ENCODE measurements around the gene PTPRM.
A peak's percentile ranks its signal among the peaks of the same experiment; 100 is the strongest.

PTPRM gene

GRCh38 chr18:8133888-8134287, 566.8 kb downstream of the PTPRM start:
- DNase-seq: no peak

- DNase-seq: no peak
Measured at GRCh38 chr18:8139127-8139527, 572.0 kb downstream of the PTPRM start.

- DNase-seq: no peak
Measured at GRCh38 chr18:8139891-8140406, 572.8 kb downstream of the PTPRM start.

GRCh38 chr18:8140841-8141501, 573.9 kb downstream of the PTPRM start:
- DNase-seq: no peak

DNA sequence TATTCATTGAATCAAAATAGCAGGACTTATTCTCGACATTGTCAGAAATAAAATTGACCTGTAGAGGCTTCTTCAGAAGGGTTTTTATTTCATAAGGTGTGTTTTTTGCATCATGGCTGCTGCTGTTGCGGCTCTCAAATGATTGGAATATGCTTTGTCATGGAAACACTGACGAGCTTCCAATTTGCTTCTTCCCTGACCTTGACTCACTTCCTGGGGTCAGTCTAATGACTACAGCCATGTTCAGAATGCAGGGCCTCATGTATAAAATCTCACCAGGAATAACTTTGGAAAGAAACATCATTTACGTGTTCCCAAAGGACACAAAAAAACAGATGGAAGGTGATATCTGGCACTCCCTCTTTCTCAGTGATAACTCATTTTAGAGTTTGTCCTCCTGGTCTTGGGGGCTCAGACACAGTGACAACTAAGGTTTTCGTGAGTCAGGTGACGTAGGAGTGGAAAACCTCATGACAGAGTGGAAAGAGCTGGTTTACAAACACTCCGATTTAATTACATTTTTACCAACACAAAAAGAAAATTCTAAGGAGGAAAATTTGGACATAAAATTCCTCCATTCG, 575.1 kb downstream of the PTPRM start:
- DNase-seq: no peak

DNA sequence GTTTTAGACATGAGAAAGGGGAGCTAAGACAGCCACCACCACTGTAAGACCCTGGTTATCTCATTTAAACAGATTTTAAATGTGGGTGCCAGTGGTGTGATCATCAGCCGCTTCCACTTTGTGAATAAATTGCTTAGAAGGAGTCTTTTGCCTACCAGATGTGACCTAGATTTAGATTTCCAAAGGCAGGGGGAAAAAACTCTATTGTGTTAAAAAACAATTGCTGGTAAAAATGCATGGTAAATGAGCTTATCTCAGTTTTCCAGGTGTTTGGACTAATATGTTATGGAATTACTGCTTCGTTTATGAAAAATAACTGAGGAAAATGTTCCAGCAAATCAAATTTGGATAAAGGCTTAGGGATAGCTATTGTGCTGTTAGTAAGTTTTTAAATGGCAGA, 575.8 kb downstream of the PTPRM start:
- no peak for DNase-seq

DNA sequence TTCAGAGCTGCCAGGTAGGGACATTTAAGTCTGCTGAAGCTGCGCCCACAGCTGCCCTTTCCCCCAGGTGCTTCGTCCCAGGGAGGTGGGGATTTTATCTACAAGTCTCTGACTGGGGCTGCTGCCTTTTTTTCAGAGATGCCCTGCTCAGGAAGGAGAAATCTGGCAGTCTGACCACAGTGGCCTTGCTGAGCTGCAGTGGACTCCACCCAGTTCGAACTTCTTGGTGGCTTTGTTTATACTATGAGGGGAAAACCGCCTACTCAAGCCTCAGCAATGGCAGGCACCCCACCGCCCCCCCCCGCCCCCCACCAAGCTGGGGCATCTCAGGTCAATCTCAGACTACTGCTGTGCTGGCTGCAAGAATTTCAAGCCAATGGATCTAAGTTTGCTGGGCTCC, 584.1 kb downstream of the PTPRM start:
- DNase-seq: no peak

GRCh38 chr18:8153887-8154583, 586.9 kb downstream of the PTPRM start:
- DNase-seq: no peak

GRCh38 chr18:8162802-8163201, 595.7 kb downstream of the PTPRM start:
- peak; percentile 73 for DNase-seq

DNA sequence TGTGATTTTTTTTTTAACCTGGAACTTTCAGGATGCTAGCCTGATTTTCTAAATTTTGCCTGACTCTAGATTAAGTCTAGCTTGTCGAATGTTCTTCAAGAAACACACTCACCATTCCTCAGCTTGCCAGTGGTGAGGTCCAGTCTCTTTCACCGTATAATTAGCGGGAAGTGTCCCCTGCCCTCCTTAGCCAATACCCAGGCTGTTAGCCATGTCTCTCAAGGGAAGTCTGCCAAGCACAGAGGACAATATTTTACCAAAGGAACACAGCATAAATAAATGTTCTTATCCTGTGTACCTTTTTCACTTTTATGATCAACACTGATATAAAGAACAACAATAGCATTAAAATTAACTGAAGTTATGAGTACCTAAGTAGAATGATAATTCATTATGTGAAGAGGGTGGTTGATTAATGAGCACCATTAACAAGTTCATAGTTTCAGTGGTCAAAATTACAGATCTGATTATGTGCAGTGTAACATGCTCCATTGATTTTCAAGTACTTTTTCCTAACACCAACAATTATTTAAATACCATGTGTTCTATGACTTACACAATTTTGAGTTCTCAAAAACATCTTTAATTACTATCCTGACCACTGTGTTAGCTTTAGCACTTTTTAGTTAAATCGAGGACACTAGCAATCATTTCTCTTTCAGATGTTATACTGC, 596.3 kb downstream of the PTPRM start:
- peak; percentile 49 for DNase-seq

DNA sequence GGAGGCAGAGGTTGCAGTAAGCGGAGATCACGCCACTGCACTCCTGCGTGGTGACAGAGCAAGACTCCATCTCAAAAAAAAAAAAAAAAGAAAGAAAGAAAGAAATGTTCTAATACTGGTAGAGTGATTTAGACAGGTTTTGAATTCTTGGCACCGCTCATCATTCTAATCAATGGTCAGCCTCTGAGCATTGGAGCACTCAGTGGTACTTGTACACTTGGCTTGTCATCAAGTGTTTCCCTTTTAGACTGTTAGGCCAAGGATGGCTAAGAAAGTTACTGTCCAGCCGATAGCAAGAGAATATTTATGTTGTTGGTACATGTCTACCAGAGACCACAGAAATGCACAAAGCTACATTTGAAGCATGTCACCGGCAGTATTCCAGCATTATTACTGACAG, 598.0 kb downstream of the PTPRM start:
- no peak for DNase-seq

DNA sequence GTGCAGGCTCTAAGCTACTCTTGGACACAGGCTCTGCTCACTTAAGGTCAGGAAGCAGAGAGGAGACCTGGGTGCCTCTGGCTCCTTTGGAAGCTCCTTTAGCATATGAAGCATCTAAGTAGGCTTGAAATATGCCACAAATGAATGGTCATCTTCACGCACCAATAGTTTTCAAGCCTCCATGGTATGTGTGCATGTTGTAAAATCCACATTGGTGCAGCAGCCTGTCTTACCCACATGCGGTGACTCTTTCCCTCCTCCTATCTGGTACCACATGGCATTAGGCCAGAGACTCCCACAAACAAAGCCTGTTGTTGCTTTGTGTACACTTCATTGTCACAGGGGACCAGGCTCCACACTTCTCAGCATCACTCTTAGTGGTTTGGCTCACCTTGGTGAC, 599.9 kb downstream of the PTPRM start:
- DNase-seq: no peak

DNA sequence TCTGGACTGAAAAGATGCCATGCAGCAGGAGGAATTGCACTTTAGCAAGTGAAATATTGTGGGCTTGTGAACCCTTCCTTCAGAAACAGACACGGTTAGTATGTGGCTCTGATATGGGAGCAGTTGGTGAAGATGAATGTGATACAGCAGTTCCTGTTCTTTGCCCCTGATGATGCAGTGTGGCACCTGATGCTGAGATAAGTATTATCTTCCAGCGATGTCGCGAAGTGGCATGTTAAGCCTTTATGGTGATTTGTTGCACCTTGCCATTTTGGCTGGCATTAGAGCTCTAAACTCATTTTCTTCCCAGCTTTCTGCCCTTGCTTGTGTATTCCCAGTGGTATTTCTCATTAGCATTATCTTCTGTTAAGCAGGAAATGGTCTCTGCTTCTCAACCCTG, 600.6 kb downstream of the PTPRM start:
- no peak for DNase-seq

DNA sequence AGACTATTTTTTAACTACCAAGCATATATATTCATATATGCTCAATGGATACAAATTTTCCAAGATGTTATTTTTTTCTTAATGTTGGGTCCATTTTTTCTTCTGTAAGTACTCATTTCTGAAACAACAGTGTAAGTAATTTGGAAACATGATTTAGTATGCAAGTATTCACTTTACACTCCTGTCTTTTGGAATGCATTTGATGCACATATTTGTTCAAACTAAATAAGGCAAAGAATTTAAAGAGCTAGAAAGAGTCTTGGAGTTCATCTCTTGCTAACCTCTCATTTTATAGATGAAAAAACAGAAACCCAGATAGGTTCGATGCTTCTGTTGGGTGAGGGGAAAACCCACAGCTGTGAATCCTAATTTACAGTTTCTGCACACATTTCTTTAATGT, 602.6 kb downstream of the PTPRM start:
- DNase-seq: no peak

GRCh38 chr18:8174771-8175170, 607.7 kb downstream of the PTPRM start:
- DNase-seq: no peak

- DNase-seq: no peak
Measured at GRCh38 chr18:8175501-8176061, 608.5 kb downstream of the PTPRM start.

DNA sequence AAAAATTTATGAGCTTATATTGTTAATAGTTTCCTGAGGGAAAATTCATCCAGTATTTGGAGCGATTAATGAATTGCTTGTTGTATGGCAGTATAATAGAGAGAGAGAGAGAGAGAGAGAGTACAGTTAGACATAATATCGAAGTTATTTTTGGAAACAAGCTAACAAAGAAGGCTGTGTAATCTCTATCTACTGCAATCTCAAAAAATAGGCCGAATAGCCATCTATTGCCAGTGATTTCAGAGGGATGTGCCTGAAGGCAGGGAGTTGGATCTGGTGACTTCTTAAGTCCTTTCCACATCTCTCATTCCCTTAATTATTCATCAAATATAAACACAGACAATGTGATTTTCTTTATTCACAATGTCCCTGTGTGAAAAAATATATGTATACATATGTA, 609.0 kb downstream of the PTPRM start:
- no peak for DNase-seq

- no peak for DNase-seq
Measured at GRCh38 chr18:8176554-8176953, 609.4 kb downstream of the PTPRM start.

DNA sequence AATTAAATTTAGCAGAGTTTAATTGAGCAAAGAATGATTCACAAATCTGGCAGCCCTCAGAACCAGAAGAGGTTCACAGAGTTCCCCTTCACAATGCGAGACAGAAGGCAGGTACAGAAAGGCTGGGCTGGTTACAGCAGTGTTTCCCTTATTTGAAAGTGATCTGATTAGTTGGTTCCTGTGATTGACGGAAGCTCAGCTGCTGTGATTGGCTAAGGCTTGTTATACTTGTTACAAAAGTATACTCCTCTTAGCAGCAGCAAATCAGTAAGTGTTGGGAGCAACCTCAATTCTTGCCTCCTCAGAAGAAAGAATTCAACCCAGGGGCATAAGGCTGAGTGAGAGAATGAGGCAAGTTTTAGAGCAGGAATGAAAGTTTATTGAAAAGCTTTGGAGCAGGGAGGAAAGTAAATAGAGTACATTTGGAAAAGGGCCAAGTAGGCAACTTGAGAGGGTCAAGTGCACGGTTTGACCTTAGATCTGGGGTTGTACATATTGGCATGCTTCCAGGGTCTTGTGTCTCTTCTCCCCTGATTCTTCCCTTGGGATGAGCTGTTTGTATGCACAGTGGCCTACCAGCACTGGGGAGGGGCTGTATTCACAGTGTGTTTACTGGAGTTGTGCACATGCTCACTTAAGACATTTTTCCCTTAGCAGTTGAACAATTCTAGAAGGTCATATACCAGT, 610.4 kb downstream of the PTPRM start:
- no peak for DNase-seq

DNA sequence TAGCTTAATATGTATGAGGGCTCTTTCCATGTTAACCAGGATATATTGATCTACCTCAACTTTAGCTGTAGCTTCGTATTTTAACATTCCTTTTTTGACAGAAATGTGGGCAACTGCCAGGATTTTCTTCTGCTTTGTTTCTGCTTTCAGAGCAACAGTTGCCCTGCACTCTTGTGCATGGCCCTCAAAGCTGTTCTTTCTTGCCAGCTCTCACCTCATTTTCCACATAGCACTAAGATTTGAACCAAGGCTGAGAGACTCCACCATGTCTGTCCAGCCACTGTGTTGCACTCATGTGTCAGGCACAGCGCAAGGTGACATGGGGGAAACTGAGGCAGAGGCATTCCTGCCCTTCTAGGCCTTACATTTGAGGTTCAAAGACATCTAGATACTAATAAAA, 619.3 kb downstream of the PTPRM start:
- DNase-seq: no peak

DNA sequence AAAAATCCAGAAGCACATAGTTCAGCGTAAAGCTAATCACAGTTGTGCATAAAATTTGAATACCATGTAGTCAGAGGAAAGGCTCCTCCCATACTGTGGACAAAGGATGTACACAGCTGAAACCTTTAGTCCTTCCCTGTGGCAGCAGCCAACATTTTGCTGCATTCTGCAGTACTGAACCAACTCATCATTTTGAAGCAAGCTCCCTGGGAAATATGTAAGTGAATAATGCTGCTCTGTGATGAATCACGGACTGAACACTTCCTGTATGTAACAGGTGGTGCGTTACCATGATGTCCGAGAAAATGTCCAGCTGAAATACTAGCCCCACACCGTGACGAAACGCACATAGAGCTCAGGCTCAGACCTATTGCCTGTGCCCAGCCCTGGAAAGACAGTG, 621.1 kb downstream of the PTPRM start:
- no peak for DNase-seq

DNA sequence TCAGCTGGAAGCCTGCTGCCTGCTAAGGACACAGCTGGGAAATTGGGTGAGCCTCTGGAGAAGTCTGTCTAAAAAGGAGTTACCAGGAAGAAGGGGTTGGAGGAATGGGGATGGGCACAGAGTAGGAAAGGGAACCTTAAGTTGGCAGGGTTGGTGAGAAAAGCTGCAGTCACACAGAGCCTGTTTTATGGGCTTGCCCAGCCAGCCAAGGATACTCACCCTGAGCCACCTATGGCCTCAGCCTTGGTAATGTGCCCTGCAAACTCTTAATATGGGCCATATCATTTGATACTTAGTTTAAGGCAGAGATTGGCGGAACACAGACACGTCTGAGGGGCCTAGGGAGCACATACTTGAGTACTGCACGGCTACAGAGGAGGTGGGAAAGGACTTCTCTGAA, 623.9 kb downstream of the PTPRM start:
- no peak for DNase-seq

DNA sequence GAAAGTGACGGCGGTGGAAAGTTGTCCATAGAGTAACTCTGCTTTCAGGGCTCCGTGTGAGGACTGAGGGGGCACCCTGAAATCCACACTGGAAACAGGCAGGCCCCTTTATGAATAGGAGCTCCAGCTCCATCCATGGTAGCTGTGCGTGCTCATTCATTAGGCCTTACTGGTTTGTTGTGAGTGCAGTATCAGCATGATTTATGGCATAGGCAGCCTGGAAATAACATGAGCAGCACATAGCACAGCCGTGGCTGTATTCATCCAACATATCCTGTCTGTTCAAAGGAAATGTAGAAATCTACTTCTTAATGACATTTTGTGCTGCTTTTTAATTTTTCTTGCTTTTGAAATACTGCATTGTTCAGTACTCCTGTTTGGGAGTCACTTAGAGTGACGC, 627.3 kb downstream of the PTPRM start:
- DNase-seq: no peak

Measured in NCI-H1417 treated with DMSO at 0.1 percent for 48 hours (cell line).